Stimulated activated CD4-positive, alpha-beta T cell treated with anti-CD3 and anti-CD28 coated beads, Interleukin-1b, Interleukin-23, amount 100 ng/mL, for 4 hours (primary cell): ENCODE measurements around the gene TSSK6.

Experiments used
- DNase-seq, 2 donors: peaks; one replicate each; pipeline ENCODE4 v3.0.0-alpha.2; 2020; ENCODE audit warnings: low read depth in 2 of 2

TSSK6 gene

GRCh38 chr19:19514881-19515641 is at the start of gene TSSK6:
TSS of gene TSSK6 (minus strand) at chr19:19515548. CDS start at chr19:19515427, 121 bp downstream.
- no peak for DNase-seq

GRCh38 chr19:19563348-19563848 is 48.0 kb upstream of the TSSK6 start:
- DNase-seq: no peak

GRCh38 chr19:19562665-19563347 is 47.5 kb upstream of the TSSK6 start:
- DNase-seq: no peak

- no peak for DNase-seq
These were observed 46.8 kb upstream of the TSSK6 start for GRCh38 chr19:19561946-19562664.

- DNase-seq: no peak
These were observed 44.6 kb upstream of the TSSK6 start for GRCh38 chr19:19559931-19560330.

GRCh38 chr19:19558636-19559035 is 43.3 kb upstream of the TSSK6 start:
- DNase-seq: no peak

GRCh38 chr19:19558055-19558454 is 42.7 kb upstream of the TSSK6 start:
- no peak for DNase-seq

- DNase-seq: peak; percentile 51 to 63
These were observed 39.0 kb upstream of the TSSK6 start for GRCh38 chr19:19554074-19555023.

GRCh38 chr19:19553670-19554069 is 38.3 kb upstream of the TSSK6 start:
- no peak for DNase-seq

GRCh38 chr19:19552798-19553197 is 37.5 kb upstream of the TSSK6 start:
- DNase-seq: no peak

- DNase-seq: no peak
These were observed 36.5 kb upstream of the TSSK6 start for GRCh38 chr19:19551853-19552192.

- no peak for DNase-seq
These were observed 35.9 kb upstream of the TSSK6 start for GRCh38 chr19:19550972-19551852.

GRCh38 chr19:19550485-19550929 is 35.2 kb upstream of the TSSK6 start:
- no peak for DNase-seq

GRCh38 chr19:19549804-19550464 is 34.6 kb upstream of the TSSK6 start:
- no peak for DNase-seq

- DNase-seq: no peak
These were observed 33.8 kb upstream of the TSSK6 start for GRCh38 chr19:19548915-19549759.

- no peak for DNase-seq
These were observed 32.5 kb upstream of the TSSK6 start for GRCh38 chr19:19547674-19548336.

GRCh38 chr19:19546751-19547162 is 31.4 kb upstream of the TSSK6 start:
- DNase-seq: no peak

- DNase-seq: no peak
These were observed 30.4 kb upstream of the TSSK6 start for GRCh38 chr19:19545707-19546106.
